Measurements from ENCODE around the gene PCDH7.

Gene PCDH7

GRCh38 chr4:30728311-30728710 is 8.1 kb downstream of the PCDH7 start:
- no peak for DNase-seq

- DNase-seq, result no peak
Observed at GRCh38 chr4:30743897-30744296, 23.7 kb downstream of the PCDH7 start.

GRCh38 chr4:30744386-30744785 is 24.2 kb downstream of the PCDH7 start:
- DNase-seq, result no peak

DNA sequence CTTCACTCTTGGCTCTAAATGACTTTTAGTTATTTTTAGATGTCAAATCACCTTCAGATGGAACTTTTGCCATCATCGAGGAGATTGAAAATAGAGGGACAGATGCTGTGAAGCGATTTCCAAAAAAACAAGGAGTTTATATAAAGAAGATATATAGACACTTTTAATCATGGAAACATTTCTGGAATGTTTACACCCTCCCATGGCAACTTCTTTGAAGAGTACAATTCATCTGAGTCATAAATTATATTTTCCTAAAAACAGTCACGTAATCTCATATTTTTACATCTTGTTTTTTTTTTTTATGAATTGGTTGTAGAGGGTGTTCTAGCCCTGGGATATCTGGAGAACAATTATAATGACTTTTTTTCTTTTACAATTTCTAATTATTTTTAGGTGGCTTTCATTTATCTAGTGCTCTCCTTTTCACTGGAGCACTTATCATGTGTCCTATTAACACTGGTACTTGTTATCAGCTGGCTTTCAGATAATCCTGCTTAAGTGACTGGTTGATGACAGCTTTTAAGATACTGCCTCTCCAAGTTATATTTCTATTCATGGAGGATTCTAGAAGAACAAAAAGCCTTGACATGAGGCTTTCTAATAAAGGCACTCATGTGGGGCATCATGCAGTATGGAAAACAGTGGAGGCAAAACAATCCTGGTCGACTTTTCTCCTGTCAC is 24.9 kb downstream of the PCDH7 start:
- no peak for DNase-seq

DNA sequence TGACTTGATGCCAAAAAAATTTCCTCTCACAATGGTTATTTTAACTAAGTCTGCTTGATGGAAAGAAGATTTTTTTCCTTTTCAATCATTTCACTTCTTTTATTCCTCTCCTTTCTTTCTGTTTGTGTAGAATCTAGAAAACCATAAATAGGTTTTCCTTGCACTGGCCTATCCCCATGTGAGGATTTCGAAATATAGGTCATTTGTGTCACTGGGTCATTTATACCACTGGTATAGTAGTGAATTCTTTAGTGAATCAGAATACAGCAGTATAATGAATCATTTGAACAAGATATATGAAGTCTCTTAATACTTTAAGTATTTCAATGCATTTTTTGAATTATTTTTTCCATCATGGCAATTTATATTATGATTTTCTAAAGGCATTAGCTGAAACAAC is 26.6 kb downstream of the PCDH7 start:
- DNase-seq, result no peak

- DNase-seq, result no peak
Observed at GRCh38 chr4:30753316-30753715, 33.1 kb downstream of the PCDH7 start.

DNA sequence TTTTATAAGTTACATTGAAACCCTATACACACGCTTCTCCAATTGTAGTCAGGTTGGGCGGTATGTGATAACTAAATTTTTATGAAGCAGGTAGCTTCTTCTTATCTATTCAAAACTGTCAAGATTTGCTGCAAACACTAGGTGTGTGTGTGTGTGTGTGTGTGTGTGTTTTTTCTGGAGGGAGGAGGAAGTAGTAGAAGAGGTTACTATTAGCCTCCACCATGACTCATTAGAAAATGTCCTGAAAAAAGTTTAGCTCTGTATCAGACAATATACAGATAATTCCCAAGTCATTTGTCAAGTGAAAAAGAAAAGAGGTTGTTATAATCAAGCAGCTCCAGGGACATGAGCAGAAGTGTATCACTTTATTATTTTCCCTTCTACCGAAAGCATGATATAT is 33.9 kb downstream of the PCDH7 start:
- no peak for DNase-seq

- no peak for DNase-seq
Observed at GRCh38 chr4:30755346-30755745, 35.2 kb downstream of the PCDH7 start.

DNA sequence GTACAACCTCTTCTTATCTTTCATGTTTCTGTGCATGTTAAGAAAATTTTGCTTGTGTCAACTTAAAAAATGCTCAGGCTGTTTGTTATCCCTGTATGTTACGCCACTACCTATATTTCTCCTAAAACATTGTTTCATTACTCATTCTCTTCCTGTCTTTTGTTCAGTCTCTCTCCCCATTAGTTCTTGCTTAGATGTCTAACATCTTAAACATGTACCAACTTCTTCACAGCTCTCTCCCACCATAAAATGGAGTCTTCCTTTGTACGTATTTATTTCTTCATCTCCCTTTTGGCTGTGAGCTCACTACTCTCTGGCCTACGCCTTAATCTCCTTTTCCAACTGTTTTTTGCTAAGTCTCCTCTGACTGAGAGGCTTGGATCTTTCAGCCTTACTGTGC is 36.4 kb downstream of the PCDH7 start:
- DNase-seq, result no peak

DNA sequence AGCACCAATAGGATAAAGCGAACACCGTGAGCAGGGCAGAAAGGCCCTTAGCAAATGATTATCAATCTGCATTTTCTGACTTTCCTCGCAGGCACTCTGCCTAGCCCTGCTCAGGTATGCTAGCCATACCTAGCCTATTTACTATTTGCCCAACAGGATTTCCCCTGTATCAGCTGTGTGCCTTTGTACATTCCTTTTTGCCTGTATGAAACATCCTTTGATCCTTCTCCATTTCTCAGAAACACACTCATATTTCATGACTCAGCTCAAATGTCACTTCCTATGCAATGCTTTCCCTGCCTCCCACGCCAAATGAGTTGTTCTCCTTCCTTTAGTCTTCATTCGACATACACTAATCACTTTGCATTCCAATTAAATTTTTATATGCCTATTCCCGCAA is 37.2 kb downstream of the PCDH7 start:
- DNase-seq, result no peak

DNA sequence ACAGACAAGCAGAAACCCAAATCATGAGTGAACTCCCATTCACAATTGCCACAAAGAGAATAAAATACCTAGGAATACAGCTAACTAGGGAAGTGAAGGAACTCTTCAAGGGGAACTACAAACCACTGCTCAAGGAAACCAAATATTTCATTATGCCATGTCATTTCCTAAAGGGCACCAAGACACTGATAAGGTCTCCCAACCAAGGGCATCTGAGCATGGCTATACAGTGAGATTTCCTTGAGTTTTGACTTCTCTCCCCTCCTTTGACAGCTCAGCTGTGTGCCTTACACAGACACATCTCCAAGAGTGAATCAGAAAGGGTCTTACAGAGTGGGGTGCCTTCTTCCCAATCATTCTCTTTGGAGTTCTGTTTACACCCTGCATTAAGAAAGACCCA is 40.4 kb downstream of the PCDH7 start:
- no peak for DNase-seq

GRCh38 chr4:30763321-30763727 is 43.2 kb downstream of the PCDH7 start:
- DNase-seq, result no peak

DNA sequence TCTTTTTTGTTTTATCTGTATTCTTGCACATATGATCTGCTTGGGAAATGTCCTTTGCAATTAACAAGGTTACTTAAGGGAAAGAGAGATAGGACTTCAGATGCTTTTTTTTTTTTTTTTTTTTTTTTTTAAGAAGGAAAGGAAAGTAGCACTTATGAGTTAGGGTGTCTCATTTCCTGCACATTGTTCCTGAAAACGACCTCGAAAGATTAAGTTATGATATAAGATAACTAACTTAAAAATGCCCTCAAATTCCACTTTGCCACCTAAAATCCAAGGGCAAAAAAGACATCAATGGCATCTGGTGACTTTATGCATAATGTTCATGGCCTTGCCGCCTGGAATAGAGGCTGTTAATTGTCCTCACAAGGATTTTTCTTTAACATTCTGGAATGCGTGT is 44.9 kb downstream of the PCDH7 start:
- no peak for DNase-seq

GRCh38 chr4:30767147-30767845 is 47.1 kb downstream of the PCDH7 start:
- DNase-seq, result no peak

DNA sequence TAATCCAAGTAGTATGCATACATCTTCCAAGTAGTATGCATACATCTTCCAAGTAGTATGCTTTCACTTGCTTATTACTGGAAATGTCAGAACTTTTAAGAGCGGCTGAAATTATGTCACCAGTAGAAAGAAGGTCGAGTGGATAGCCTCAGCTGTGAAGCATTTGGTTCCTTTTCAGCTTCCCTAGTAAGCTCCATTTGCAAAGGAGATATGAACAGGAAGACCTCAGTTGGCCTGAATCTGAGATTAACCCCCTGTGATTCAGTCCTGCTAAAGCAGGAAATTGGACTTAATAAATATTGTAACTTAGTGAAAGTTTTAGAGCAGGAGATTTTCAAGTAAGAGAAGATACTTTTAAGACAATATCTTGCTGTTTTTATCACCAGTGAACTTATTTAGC is 48.1 kb downstream of the PCDH7 start:
- no peak for DNase-seq

DNA sequence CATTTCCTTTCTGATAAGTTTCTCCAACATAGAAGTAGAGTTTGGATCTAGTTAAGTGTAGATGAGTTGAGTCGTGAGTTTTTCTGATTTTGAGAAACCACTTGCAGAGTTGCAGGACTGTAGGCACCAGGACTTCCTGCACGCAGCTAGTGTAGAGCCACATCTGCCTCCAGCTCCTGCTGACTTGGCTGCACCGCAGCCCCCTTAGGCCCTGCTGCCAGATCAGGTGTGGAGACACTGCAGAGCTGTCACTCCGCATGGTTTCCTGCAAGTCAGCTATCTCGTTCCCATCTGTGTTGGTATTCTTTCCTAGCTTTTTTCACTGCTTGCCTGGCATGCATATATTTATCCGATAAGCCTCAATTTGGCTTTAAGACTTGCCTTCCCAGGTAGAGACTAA is 48.9 kb downstream of the PCDH7 start:
- no peak for DNase-seq

DNA sequence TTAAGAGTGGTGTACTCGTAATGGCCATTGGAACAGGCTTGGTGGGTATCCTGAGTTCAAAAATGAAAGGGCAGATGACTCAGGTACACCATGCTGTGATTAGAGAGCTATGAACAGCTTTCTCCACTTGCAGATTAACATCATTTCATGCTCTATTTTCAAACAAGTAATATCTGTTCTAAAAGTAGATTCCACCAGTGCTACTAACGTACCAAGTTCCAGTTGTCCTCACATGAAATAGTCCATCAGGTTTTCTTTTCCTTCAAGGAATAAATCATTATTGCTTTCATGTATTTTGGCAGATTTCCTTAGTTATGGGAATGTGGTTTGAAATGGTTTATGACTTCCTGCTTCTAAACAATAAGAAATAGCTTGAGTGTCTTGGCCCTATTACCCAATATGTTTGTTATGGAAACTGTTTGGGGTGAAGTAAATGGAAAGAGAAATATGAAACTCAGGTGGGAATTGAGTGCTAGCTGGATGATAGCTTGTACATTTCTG is 49.9 kb downstream of the PCDH7 start:
- DNase-seq, result no peak

- DNase-seq, result no peak
Observed at GRCh38 chr4:30770812-30771211, 50.6 kb downstream of the PCDH7 start.

DNA sequence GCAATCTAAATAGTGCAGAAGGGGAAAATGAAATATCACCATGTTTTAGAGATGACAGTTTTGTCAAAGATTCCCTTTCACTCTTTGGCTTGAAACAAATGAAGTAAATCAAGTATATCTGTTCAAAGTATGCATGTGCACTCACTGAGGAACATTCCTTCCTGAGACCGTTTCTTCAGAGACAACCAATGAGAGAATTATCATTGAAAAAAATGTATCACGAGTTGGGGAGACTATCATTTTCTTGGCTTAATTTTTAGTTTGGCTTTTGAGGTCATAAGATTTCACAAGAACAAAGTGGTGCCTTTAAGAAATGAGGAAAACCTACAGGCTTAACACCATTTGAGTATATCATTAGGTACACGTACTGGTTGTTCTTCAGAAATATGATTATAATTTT is 56.3 kb downstream of the PCDH7 start:
- DNase-seq, result no peak

- DNase-seq, result no peak
Observed at GRCh38 chr4:30776921-30777415, 56.8 kb downstream of the PCDH7 start.
